Natural killer cell treated with Interleukin-12 subunit alpha and Interleukin-12 subunit beta and Interleukin-15 and Interleukin-18, amount 100 ng/mL, for 72 hours (primary cell): ENCODE results near the gene CDK5RAP3. TPM values are rescaled to one million over a fixed set of nuclear protein-coding genes. Genes with fewer than 3 reads are reported as not detected.
"Not testable (repeated sequence)": the region's sequence is repeated elsewhere in the genome, so short reads cannot be mapped to it uniquely, and the experiment has no call there.

Experiments used
- ATAC-seq, 2 donors: fragments of 150-1000 bp; cut with Tn5 transposase in 1 of 2; sonication (Bioruptor Pico), chemical (Tn5 transposase) in 1 of 2; 2 replicates each; pipeline ENCODE4 v1.10.0; 2021
- DNase-seq: peaks from one replicate; pipeline ENCODE4 v3.0.0; 2022; ENCODE audit warnings: low spot score
- H3K27ac Mint-ChIP-seq, 2 donors: 1 replicate in 1 of 2; 2 replicates in 1 of 2; pipeline ENCODE4 v1.8.0; 2022; ENCODE audit warnings: mixed read lengths in 2 of 2, mild to moderate bottlenecking in 1 of 2, moderate library complexity in 1 of 2
- H3K27me3 Mint-ChIP-seq, 2 donors: 1 replicate in 1 of 2; 2 replicates in 1 of 2; pipeline ENCODE4 v1.8.0; 2022; ENCODE audit warnings: mixed read lengths in 2 of 2
- H3K36me3 Mint-ChIP-seq: one replicate; pipeline ENCODE4 v1.8.0; 2022; ENCODE audit warnings: mixed read lengths
- H3K4me1 Mint-ChIP-seq, 2 donors: 1 replicate in 1 of 2; 2 replicates in 1 of 2; pipeline ENCODE4 v1.8.0; 2022; ENCODE audit warnings: low read depth in 2 of 2, mixed read lengths in 2 of 2, mild to moderate bottlenecking in 1 of 2
- H3K4me3 Mint-ChIP-seq: one replicate; pipeline ENCODE4 v1.8.0; 2022; ENCODE audit warnings: mixed read lengths
- H3K9me3 Mint-ChIP-seq: 2 replicates; pipeline ENCODE4 v1.8.0; 2022; ENCODE audit warnings: mixed read lengths
- total RNA-seq, 2 donors: library from RNA; stranded (reverse); gene quantifications; one replicate each; pipeline ENCODE4 v1.2.3, GENCODE V29; 2022

The CDK5RAP3 gene
- total RNA-seq, 2 donors from 2014 or later: 150 to 278 TPM

DNA sequence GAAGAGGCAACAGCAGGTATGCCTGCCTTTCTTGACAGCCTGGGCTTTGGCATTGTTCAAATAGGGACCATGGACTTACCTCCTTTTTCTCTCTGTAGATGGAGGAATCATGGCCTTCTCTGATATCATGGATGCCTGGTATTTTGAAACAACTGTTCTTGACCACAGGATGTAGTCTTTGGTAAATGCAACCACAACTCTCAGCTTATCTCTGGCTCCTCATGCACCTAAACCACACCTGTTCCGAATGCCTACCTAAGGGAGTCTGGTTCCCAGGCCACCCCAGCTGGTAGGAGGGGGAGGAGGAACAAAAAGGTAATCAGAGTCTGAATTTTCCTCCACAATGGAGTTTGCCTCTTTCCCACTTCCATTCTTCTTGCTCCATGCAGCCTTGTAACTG lies 18.8 kb downstream of the CDK5RAP3 start:
- Mint-ChIP-seq H3K4me1 (peaks cover 13 to 17% of the 10 kb centered on the region in 2 donors), H3K4me3 (no peak overlapping the region), H3K9me3 (no peaks in the 10 kb centered on the region), H3K27ac (no peak overlapping the region), H3K27me3 (no peaks in the 10 kb centered on the region), H3K36me3 (no peaks in the 10 kb centered on the region)
- no peak for DNase-seq
- no peak for ATAC-seq

DNA sequence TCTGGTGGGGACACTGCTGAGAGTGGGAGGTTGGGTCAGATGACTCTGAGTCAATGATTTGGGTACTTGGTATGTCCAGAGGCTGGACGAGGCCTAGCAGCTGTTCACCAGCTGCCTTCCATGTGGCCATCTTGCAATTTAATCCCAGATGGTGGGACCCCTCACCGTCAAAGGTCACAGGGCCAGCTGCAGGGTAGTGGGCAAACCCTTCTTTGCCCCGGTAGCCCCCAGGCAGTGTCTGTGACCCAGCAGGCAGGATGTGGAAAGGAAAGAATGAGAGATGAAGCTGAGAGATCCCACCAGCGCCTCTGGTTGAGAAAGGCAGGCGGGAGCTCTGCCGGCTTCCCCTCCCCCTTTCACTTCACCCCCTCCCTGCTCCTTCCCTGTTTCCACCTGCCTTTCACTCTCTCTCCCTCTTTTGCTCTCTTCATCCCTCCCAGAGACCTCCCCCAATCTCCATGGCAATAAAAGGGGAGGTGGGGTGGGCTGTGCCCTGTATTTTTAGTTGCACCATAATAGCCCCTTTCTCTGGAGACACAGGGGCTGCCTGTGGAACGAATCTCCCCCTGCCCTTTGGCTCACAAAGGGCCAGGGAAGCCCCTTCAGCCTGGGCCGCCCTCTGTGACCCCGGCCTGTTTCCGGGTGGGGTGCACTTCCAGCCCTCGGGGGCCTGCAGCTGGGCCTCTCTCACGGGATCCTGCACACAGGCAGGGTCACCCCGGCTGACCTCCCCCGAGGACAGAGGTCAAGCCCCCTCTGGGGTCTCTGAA lies 20.2 kb downstream of the CDK5RAP3 start:
- H3K27ac Mint-ChIP-seq: no peak overlapping the region
- H3K9me3 Mint-ChIP-seq: no peaks in the 10 kb centered on the region
- H3K27me3 Mint-ChIP-seq: no peaks in the 10 kb centered on the region
- H3K4me3 Mint-ChIP-seq: no peak overlapping the region
- H3K36me3 Mint-ChIP-seq: no peaks in the 10 kb centered on the region
- no peak for DNase-seq
- peaks cover 13 to 17% of the 10 kb centered on the region in 2 donors for H3K4me1 Mint-ChIP-seq
- no peak for ATAC-seq

DNA sequence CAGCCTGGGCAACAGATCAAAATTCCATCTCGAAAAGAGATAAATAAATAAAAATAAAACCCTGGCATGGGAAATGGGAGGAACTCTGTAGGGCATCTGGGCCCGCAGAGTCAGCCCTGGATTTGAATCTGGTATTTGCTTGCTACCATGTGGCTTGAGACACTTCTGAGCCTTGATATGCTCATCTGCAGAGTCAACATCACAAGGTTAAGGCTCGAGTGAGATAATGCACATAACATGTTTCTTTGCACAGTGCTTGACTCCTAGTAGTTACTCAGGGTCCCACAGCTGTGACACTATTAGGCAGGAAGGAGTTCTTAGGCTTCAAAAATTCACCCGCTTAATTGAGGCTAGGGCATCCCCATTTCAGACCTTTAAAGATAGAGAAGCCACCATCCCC lies 21.3 kb downstream of the CDK5RAP3 start:
- no peak for DNase-seq
- no peak for ATAC-seq
- H3K36me3 Mint-ChIP-seq: no peaks in the 10 kb centered on the region
- H3K27me3 Mint-ChIP-seq: no peaks in the 10 kb centered on the region
- H3K4me3 Mint-ChIP-seq: no peak overlapping the region
- no peak overlapping the region for H3K27ac Mint-ChIP-seq
- no peaks in the 10 kb centered on the region for H3K9me3 Mint-ChIP-seq
- H3K4me1 Mint-ChIP-seq: peaks cover 13 to 17% of the 10 kb centered on the region in 2 donors

DNA sequence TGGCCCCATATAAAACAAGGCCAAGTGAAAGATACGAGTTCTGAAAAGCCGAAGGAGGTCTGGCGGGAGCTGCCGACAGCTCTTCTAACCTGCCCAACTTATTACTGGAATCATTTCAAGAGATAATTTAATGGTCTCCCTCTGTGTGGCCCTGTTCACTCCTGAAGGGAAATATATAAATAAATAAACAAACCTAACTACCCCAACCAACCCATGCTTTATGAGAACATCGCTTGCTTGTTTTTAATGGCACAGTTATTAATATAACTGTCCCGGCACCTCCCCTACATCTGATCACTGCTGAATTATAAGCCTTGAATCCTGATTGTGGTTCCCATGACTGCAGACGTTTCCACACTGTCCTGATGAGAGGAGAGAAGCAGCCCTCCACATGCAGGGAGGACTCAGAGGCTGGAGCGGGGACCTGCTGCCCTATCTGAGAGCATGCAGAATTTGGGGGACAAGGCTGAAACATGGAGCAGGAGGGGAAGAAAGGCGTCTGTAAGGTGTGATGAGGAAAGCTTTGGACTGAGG lies 22.2 kb downstream of the CDK5RAP3 start:
- no peaks in the 10 kb centered on the region for H3K9me3 Mint-ChIP-seq

DNA sequence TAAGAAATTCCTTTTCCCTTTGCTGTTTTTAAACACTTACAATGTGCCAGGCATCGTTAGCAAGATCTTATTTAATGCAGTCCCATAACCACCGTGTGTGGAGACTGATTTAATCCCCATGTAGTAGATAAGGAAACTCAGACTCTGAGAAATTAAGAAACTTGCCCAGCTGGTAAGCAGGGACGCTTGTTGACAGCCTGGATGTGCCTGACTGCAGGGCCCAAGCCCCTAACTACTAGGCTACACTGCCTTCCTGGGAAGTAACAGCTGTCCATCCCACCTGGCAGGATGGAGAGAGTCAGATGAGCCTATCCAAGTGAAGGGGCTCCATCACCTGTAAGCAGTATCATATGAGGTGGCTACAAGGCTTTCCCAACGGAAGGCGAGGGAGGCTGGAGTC lies 23.1 kb downstream of the CDK5RAP3 start:
- no peak for DNase-seq
- Mint-ChIP-seq H3K27me3 (no peaks in the 10 kb centered on the region), H3K27ac (no peak overlapping the region), H3K9me3 (no peaks in the 10 kb centered on the region), H3K4me3 (no peak overlapping the region), H3K4me1 (peaks cover 8 to 11% of the 10 kb centered on the region in 2 donors), H3K36me3 (no peaks in the 10 kb centered on the region)
- ATAC-seq: no peak

More for the DNA sequence above, 22.2 kb downstream of the CDK5RAP3 start:
- ATAC-seq (no peak), DNase-seq (no peak)
- H3K27me3 Mint-ChIP-seq: no peaks in the 10 kb centered on the region
- H3K27ac Mint-ChIP-seq: no peak overlapping the region
- H3K36me3 Mint-ChIP-seq: no peaks in the 10 kb centered on the region
- H3K4me1 Mint-ChIP-seq: peaks cover 13 to 17% of the 10 kb centered on the region in 2 donors
- no peak overlapping the region for H3K4me3 Mint-ChIP-seq

DNA sequence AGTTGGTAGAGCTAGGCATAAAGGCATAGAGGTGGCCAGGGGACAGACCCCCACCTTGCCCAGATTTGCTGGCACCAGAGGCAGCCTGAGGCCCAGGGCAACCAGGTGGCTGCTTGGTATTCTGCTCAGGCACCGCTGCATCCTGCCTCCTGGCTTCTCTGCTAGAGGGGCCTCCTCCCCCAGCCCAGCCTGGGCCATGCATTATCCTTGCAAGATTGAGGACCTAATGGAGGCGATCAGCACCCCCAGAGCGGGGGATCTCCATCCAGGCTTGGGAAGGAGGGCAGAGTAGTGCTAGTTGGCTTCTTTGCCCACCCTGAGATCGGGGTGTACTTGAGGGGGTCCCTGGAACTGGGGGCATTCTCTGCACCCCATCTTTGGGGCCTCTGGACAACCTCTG lies 23.8 kb downstream of the CDK5RAP3 start:
- peaks cover 0 to under 1% of the 10 kb centered on the region in 2 donors for H3K27me3 Mint-ChIP-seq

DNA sequence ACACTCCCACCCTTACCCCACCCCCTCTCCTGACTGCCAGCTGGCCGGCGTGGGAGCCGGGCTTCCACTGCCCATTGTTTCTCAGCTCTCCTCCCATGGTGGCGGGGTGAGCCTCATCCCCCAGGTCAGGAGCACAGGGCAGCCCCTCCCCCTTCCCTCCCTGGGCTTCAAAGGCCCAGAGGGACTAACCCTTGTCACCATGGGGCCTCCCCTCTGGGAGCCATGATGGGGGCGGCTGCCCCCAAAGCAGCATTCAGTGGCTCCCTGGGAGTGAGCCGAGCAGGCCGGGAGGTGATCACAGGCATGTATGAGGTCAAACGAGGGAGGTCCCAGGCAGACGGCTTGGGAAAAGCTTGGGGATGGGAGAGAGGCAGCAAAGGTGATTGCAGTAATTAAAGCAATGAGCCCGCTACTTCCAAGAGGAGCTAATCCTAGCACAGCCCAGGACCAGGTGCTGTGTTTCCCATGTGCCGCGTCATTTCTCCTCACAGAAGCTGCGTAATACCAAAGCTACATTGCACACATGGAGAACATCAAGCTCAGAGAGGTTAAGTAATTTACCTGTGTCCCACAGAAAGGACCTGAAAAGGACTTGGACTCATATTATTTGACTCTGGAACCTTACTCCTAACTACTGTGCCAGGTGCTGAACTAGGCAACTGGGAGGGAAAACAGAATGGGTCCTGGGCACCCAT lies 24.5 kb downstream of the CDK5RAP3 start:
- H3K27ac Mint-ChIP-seq: no peak overlapping the region
- no peaks in the 10 kb centered on the region for H3K36me3 Mint-ChIP-seq
- H3K27me3 Mint-ChIP-seq: peaks cover 0 to 2% of the 10 kb centered on the region in 2 donors
- DNase-seq (no peak), ATAC-seq (no peak)
- H3K4me1 Mint-ChIP-seq: no peaks in the 10 kb centered on the region
- no peaks in the 10 kb centered on the region for H3K9me3 Mint-ChIP-seq
- H3K4me3 Mint-ChIP-seq: no peak overlapping the region

More for the DNA sequence above, 23.8 kb downstream of the CDK5RAP3 start:
- no peak for DNase-seq
- no peak for ATAC-seq
- Mint-ChIP-seq H3K9me3 (no peaks in the 10 kb centered on the region), H3K27ac (no peak overlapping the region), H3K4me1 (peaks cover 3% of the 10 kb centered on the region in 2 donors), H3K36me3 (no peaks in the 10 kb centered on the region), H3K4me3 (no peak overlapping the region)

DNA sequence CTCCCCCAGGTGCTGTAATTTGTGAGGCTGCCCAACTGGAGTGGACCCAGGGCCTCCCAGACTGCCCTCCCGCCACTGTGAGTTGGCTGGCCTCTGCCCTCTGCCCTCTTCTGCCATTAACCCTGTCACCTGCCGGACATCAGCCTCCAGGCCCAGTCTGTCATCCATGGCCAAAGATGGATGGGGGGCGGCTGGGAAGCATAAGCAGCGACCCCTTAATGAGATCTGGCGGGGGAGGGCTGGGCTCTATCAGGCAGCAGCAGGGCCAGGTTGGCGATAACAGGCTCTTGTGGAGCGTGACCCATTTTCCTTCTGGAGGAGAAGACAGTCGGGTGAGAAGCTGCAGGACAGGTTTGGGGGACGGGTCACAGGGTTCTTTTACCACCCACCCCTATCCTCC lies 25.3 kb downstream of the CDK5RAP3 start:
- DNase-seq (no peak), ATAC-seq (no peak)
- Mint-ChIP-seq H3K27me3 (peaks cover 0 to 2% of the 10 kb centered on the region in 2 donors), H3K4me3 (no peak overlapping the region), H3K36me3 (no peaks in the 10 kb centered on the region), H3K9me3 (no peaks in the 10 kb centered on the region), H3K27ac (no peak overlapping the region), H3K4me1 (no peaks in the 10 kb centered on the region)

DNA sequence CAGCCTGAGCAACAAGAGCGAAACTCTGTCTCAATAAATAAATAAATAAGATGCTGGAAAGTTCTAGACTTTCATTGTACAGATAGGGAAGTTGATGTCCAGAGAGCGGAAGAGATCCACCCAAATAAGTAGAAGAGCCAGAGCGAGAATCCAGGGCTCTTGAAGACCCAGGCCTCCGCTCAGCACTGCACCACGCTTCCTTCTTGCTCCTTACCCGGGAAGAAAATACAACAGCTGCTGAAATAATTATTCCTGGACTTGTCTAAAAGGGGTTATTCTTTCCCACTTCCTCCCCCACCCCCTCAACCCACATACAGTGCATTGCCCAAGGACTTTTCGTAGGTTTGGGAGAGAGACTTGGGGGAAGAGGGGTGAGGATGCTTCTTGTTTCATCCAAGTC lies 26.7 kb downstream of the CDK5RAP3 start:
- no peak overlapping the region for H3K27ac Mint-ChIP-seq
- no peaks in the 10 kb centered on the region for H3K36me3 Mint-ChIP-seq
- no peak for ATAC-seq
- H3K4me1 Mint-ChIP-seq: peaks cover 0 to 2% of the 10 kb centered on the region in 2 donors
- no peaks in the 10 kb centered on the region for H3K9me3 Mint-ChIP-seq
- no peak for DNase-seq
- no peak overlapping the region for H3K4me3 Mint-ChIP-seq
- H3K27me3 Mint-ChIP-seq: peaks cover 0 to 4% of the 10 kb centered on the region in 2 donors

DNA sequence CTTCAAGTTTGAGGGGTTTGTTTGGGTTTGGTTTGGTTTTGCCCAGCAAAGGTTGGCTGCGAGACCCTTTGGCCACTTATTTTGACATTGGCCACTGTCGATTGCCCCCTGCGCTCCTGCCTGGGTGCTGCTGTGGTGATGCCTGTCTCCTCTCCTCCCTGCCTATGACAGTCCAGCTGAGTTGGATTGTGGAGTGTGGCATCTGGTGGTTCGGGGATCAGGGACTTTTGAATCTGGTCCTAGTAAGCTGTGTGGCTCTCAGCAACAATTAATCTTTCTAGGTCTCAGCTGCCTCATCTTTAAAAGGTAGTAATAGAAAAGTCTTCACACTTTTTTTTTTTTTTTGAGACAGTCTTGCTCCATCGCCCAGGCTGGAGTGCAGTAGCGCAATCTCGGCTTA lies 27.1 kb downstream of the CDK5RAP3 start:
- Mint-ChIP-seq H3K27ac (no peak overlapping the region), H3K9me3 (no peaks in the 10 kb centered on the region), H3K27me3 (peaks cover 0 to 7% of the 10 kb centered on the region in 2 donors), H3K4me3 (no peak overlapping the region), H3K4me1 (peaks cover 0 to 6% of the 10 kb centered on the region in 2 donors), H3K36me3 (no peaks in the 10 kb centered on the region)
- DNase-seq (no peak), ATAC-seq (no peak)

DNA sequence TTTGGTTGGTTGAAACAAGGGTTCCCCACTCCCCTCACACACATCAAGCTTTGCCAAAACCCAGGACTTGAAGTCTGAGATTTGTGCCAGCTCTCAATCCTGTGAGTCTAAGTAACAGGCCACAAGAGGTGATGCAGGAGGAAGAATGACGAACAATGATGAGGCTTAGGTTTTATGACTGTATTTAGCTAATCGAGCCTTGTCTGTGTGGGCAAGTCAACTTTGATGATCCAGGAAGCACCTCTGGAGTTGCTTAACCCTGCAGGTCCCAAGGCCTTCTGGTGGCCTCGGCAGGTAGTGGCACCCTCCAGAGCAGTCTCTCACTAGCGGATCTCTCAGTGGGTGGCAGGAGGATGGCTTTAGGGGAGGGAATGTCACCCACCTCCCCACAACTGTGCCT lies 28.7 kb downstream of the CDK5RAP3 start:
- H3K9me3 Mint-ChIP-seq: no peaks in the 10 kb centered on the region
- H3K27me3 Mint-ChIP-seq: peaks cover 9 to 14% of the 10 kb centered on the region in 2 donors
- ATAC-seq (no peak), DNase-seq (no peak)
- no peak overlapping the region for H3K4me3 Mint-ChIP-seq
- peaks cover 0 to 14% of the 10 kb centered on the region in 2 donors for H3K4me1 Mint-ChIP-seq
- H3K36me3 Mint-ChIP-seq: no peaks in the 10 kb centered on the region
- H3K27ac Mint-ChIP-seq: no peak overlapping the region

DNA sequence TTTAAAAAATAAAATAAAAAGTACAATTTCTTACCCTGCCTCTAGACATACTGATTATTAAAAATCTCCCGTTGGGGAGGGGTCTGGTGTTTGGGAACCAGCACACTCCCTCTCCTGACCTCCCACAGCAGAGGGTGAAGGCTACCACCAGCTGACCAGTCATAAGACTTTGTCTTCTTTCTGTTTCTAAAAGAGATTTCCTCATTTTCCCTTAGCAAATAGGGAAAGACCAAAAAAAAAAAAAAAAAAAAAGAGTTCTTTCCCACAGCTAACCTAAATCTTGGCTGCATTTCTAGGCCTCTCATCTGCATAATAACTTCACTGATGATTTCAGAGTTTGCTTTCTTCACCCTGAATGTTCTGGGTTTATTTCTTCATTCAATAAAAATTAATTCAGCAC lies 30.3 kb downstream of the CDK5RAP3 start:
- ATAC-seq (no peak), DNase-seq (no peak)
- Mint-ChIP-seq H3K36me3 (no peaks in the 10 kb centered on the region), H3K27ac (no peak overlapping the region), H3K4me1 (peaks cover 0 to 14% of the 10 kb centered on the region in 2 donors), H3K27me3 (peaks cover 9 to 14% of the 10 kb centered on the region in 2 donors), H3K9me3 (no peaks in the 10 kb centered on the region), H3K4me3 (no peak overlapping the region)

DNA sequence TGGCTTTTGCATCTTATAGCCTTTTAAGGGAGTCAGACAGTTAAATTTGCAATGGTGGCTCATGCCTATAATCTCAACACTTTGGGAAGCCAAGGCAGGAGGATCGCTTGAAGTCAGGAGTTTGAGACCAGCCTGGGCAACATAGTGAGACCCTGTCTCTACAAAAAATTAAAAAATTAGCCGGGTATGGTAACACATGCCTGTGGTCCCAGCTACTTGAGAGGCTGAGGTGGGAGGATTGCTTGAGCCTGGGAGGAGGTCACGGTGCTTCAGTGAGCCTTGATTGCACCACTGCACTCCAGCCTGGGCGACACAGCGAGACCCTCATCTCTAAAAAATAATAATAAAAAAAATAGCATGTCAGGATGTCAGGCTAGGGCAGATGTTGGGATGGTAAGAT lies 30.7 kb downstream of the CDK5RAP3 start:
- not testable (repeated sequence) for H3K36me3 Mint-ChIP-seq, H3K9me3 Mint-ChIP-seq, H3K27ac Mint-ChIP-seq, DNase-seq, ATAC-seq, H3K4me3 Mint-ChIP-seq
- Mint-ChIP-seq H3K27me3 (peaks cover 9 to 14% of the 10 kb centered on the region in 2 donors), H3K4me1 (peaks cover 0 to 14% of the 10 kb centered on the region in 2 donors)
